Activated effector memory CD4-positive, alpha-beta T cell treated with anti-CD3 and anti-CD28 coated beads, Interleukin-2, amount 50 U/mL, for 16 hours (primary cell): ENCODE data around the gene UTP11.

Source experiments
- DNase-seq: peaks from one replicate; pipeline ENCODE4 v3.0.0-alpha.2; 2020

The UTP11 gene

GRCh38 chr1:38073534-38074301 lies 61.2 kb downstream of the UTP11 start:
- no peak for DNase-seq

GRCh38 chr1:38074302-38074677 lies 61.8 kb downstream of the UTP11 start:
- no peak for DNase-seq
